Right lobe of liver (tissue), 4 donors: Measurements from ENCODE around the gene KAZN.

Experiments
- POLR2A ChIP-seq: fragments of 450-650 bp; IDR thresholded peaks from one replicate; pipeline ENCODE4 v1.6.1; 2017; ENCODE audit warnings: antibody characterized with exemption, mild to moderate bottlenecking
- TF ChIP-seq, protein P1 (sequence below), 4 donors: fragments of 200-600 bp in 3 of 4; fragments of 450-650 bp in 1 of 4; IDR thresholded peaks; one replicate each; pipeline versions ENCODE4 v1.5.1 to v1.8.0; 2016 to 2022; ENCODE audit warnings: antibody characterized with exemption in 4 of 4, mild to moderate bottlenecking in 2 of 4
- donor health status: DM: no; HTN: no; CAD: no.
- donor health status: DM: no; HTN: no; CAD: no.
- donor health status: DM: no; HTN: yes; CAD: no.

- TF ChIP-seq, protein P1, sequence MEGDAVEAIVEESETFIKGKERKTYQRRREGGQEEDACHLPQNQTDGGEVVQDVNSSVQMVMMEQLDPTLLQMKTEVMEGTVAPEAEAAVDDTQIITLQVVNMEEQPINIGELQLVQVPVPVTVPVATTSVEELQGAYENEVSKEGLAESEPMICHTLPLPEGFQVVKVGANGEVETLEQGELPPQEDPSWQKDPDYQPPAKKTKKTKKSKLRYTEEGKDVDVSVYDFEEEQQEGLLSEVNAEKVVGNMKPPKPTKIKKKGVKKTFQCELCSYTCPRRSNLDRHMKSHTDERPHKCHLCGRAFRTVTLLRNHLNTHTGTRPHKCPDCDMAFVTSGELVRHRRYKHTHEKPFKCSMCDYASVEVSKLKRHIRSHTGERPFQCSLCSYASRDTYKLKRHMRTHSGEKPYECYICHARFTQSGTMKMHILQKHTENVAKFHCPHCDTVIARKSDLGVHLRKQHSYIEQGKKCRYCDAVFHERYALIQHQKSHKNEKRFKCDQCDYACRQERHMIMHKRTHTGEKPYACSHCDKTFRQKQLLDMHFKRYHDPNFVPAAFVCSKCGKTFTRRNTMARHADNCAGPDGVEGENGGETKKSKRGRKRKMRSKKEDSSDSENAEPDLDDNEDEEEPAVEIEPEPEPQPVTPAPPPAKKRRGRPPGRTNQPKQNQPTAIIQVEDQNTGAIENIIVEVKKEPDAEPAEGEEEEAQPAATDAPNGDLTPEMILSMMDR (IDR thresholded peaks at IDR 0.05), result no peak
- no peak for TF ChIP-seq POLR2A
Measured at GRCh38 chr1:14599800-14600199, 1.3 kb downstream of the KAZN start.
